GM12878 (cell line): Measurements from ENCODE around the gene SCARF1. TPM values are rescaled to one million over a fixed set of nuclear protein-coding genes. Genes with fewer than 3 reads are reported as not detected.
A peak's percentile ranks its signal among the peaks of the same experiment; 100 is the strongest.

Experiments used
- ATF2 ChIP-seq: IDR thresholded peaks from 2 replicates; pipeline ENCODE4 v1.6.1; 2012; ENCODE audit warnings: low read length, inconsistent platforms
- BCLAF1 ChIP-seq: fragments of 450-650 bp; IDR thresholded peaks from 2 replicates; pipeline ENCODE4 v1.6.1; 2017; ENCODE audit warnings: antibody characterized with exemption, mild to moderate bottlenecking, moderate library complexity
- BHLHE40 ChIP-seq, 2 experiments: fragments of 450-650 bp in 1 of 2; IDR thresholded peaks; 2 replicates each; pipeline ENCODE4 v1.6.1; 2011 to 2017; ENCODE audit warnings: low read depth in 2 of 2, borderline replicate concordance in 1 of 2, improper control_type of control experiment in 1 of 2, low read length in 1 of 2, mild to moderate bottlenecking in 1 of 2
- BMI1 ChIP-seq: fragments of 450-650 bp; IDR thresholded peaks from 2 replicates; pipeline ENCODE4 v1.6.1; 2016; ENCODE audit warnings: mild to moderate bottlenecking, moderate library complexity, borderline replicate concordance
- CBFB ChIP-seq: IDR thresholded peaks from 2 replicates; pipeline ENCODE4 v1.6.1; 2016; ENCODE audit warnings: antibody characterized with exemption, low read depth
- CREB1 ChIP-seq: IDR thresholded peaks from 2 replicates; pipeline ENCODE4 v1.6.1; 2012; ENCODE audit warnings: low read depth, mild to moderate bottlenecking, inconsistent platforms
- E4F1 ChIP-seq: fragments of 450-650 bp; IDR thresholded peaks from 2 replicates; pipeline ENCODE4 v1.6.1; 2018; ENCODE audit warnings: borderline replicate concordance, mild to moderate bottlenecking; ENCODE audit not compliant: partially characterized antibody
- EED ChIP-seq: sonication (generic); IDR thresholded peaks from 2 replicates; pipeline ENCODE4 v1.6.1; 2016; ENCODE audit warnings: antibody characterized with exemption, low read depth
- EGR1 ChIP-seq, 2 experiments: IDR thresholded peaks; 1 replicate in 1 of 2; 2 replicates in 1 of 2; pipeline ENCODE4 v1.6.1; 2011 to 2012; ENCODE audit warnings: low read depth in 2 of 2, low read length in 2 of 2, borderline replicate concordance in 1 of 2, mild to moderate bottlenecking in 1 of 2, moderate library complexity in 1 of 2
- ESRRA ChIP-seq: IDR thresholded peaks from 2 replicates; pipeline ENCODE4 v1.6.1; 2012; ENCODE audit warnings: mild to moderate bottlenecking, low read length, improper control_type of control experiment
- GABPA ChIP-seq: IDR thresholded peaks from 2 replicates; pipeline ENCODE4 v1.6.1; 2014; ENCODE audit warnings: antibody characterized with exemption, low read depth, mild to moderate bottlenecking, inconsistent platforms
- HSF1 ChIP-seq: fragments of 150-350 bp; IDR thresholded peaks from 2 replicates; pipeline ENCODE4 v1.6.1; 2014; ENCODE audit warnings: mild to moderate bottlenecking, low read depth, low read length
- IKZF1 ChIP-seq: fragments of 450-650 bp; conservative IDR thresholded peaks from 2 replicates; pipeline ENCODE4 v1.6.1; 2017; ENCODE audit warnings: antibody characterized with exemption, mild to moderate bottlenecking
- KAT2A ChIP-seq: conservative IDR thresholded peaks from 2 replicates; pipeline ENCODE4 v1.6.1; 2011; ENCODE audit warnings: low read depth, low read length; ENCODE audit not compliant: control insufficient read depth
- NFYA ChIP-seq: IDR thresholded peaks from 2 replicates; pipeline ENCODE4 v1.6.1; 2011; ENCODE audit warnings: low read depth, mild to moderate bottlenecking, low read length, improper control_type of control experiment, borderline replicate concordance
- SUPT20H ChIP-seq: IDR thresholded peaks from 2 replicates; pipeline ENCODE4 v1.6.1; 2011; ENCODE audit warnings: low read depth, mild to moderate bottlenecking, low read length, moderate library complexity, borderline replicate concordance; ENCODE audit not compliant: control insufficient read depth
- ZBTB11 ChIP-seq: fragments of 450-650 bp; formaldehyde crosslinking; IDR thresholded peaks from 2 replicates; pipeline ENCODE4 v1.5.0; 2022; ENCODE audit warnings: mild to moderate bottlenecking, missing genetic modification characterization
- polyA plus RNA-seq, 11 experiments: library from polyadenylated mRNA; depleted of rRNA in 4 of 11; unstranded in 6 of 11; stranded (reverse) in 5 of 11; fragments of >200 nt; fragmentation: Nextera tagmentation in 4 of 11; fragmentation: Illumina TruSeq in 1 of 11; extraction: Ambion mirVana in 4 of 11; extraction: Trizol in 1 of 11; gene quantifications; 1 replicate in 1 of 11; 2 replicates in 10 of 11; pipeline versions ENCODE4 v1.2.1 to v1.2.3, GENCODE V29; 2011 to 2016; ENCODE audit warnings: inconsistent platforms in 2 of 11, missing spikeins in 2 of 11, low read depth in 1 of 11
- total RNA-seq, 4 experiments: library from RNA; depleted of rRNA in 3 of 4; stranded (reverse); fragments of >200 nt in 3 of 4; fragmentation: Illumina TruSeq in 1 of 4; extraction: Trizol in 1 of 4; gene quantifications; 2 replicates each; pipeline versions ENCODE4 v1.2.1 to v1.2.3, GENCODE V29; 2013 to 2021

SCARF1 gene
- total and polyA plus RNA-seq, 10 of the 15 experiments (the other 5 are each of a cell fraction or from before 2014, with no cell fraction given) = 0.10 to 1.7 (median 0.43) TPM

GRCh38 chr17:1644493-1645206 lies 882 bp downstream of the SCARF1 start (continued):
- TF ChIP-seq NFYA (no peak), ESRRA (no peak), E4F1 (no peak), BMI1 (no peak), BCLAF1 (no peak), EGR1 (IDR thresholded peaks at IDR 0.05; ENCODE audit: borderline replicate concordance in 1 of 2, low read depth in 2 of 2, low read length in 2 of 2) (no peak), BHLHE40 (IDR thresholded peaks at IDR 0.05; ENCODE audit: borderline replicate concordance in 1 of 2, low read depth in 2 of 2, low read length in 1 of 2) (peak in 1 of 2 experiments; percentile 54; a peak in 1 of 4 replicates), CBFB (peak; percentile 81; the same call in 1 of the 2 replicates), KAT2A (no peak), SUPT20H (no peak), EED (peak; percentile 90), IKZF1 (peak; percentile 88), ATF2 (no peak), GABPA (no peak), HSF1 (no peak), CREB1 (peak; percentile 67; the same call in 1 of the 2 replicates), ZBTB11 (CRISPR knock-in tag) (no peak)
